ENCODE results near the gene ANKRD10.

DNA sequence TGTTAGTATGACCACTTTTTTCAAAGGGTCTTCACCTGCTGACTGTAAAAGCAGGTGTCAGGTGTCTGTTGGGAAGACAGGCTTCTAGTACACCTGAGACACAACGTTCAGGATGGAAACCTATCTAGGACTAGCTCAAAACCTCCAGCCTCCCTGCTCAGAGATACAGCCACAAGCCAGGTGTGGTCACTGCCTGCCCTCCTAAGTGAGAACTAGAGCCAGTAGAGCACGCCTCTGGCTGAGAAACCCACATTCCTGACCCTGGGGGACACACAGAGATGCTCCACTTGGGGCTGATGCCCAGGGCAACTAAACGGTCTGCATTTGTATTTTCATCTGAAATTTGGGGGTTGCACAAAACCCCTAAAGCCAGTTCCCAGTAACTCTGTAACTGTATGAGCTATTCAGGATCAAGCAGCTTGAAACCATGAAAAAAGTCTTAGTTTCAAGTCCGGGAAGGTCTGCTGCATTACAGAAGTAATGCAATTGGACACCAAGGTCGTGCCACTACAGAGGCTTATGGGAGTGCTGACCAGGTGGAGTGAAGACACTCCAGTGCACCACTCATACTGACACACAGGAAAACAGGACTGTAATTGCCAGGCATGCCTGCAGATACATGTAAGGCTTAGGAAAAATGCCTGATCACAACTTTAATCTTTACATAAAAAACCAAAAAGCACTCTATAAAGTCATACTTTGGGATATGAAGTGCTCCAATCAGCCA lies 27.8 kb downstream of the ANKRD10 start:
- TF ChIP-seq, protein P1, sequence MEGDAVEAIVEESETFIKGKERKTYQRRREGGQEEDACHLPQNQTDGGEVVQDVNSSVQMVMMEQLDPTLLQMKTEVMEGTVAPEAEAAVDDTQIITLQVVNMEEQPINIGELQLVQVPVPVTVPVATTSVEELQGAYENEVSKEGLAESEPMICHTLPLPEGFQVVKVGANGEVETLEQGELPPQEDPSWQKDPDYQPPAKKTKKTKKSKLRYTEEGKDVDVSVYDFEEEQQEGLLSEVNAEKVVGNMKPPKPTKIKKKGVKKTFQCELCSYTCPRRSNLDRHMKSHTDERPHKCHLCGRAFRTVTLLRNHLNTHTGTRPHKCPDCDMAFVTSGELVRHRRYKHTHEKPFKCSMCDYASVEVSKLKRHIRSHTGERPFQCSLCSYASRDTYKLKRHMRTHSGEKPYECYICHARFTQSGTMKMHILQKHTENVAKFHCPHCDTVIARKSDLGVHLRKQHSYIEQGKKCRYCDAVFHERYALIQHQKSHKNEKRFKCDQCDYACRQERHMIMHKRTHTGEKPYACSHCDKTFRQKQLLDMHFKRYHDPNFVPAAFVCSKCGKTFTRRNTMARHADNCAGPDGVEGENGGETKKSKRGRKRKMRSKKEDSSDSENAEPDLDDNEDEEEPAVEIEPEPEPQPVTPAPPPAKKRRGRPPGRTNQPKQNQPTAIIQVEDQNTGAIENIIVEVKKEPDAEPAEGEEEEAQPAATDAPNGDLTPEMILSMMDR (IDR thresholded peaks at IDR 0.05; ENCODE audit: insufficient read depth, low read length, poor library complexity, severe bottlenecking), result no peak
- TF ChIP-seq EZH2phosphoT487 (conservative IDR thresholded peaks at IDR 0.05; ENCODE audit: low read length), result no peak
